BLaER1 treated with 17β-estradiol and CSF1 and Interleukin-3, amounts not matched to agents 10 nM and 100 nM (cell line): ENCODE measurements around the gene TCF7.
A peak's percentile ranks its signal among the peaks of the same experiment; 100 is the strongest.

ENCODE experiments used
- H3K27ac ChIP-seq, 11 experiments: shearing (Covaris generic); formaldehyde crosslinking; 2 replicates each; pipeline ENCODE4 v1.8.1; 2022
- H3K27me3 ChIP-seq, 11 experiments: shearing (Covaris generic); formaldehyde crosslinking; 2 replicates each; pipeline ENCODE4 v1.8.1; 2022
- H3K36me3 ChIP-seq, 11 experiments: shearing (Covaris generic); formaldehyde crosslinking; 2 replicates each; pipeline ENCODE4 v1.8.1; 2022
- H3K4me1 ChIP-seq, 10 experiments: shearing (Covaris generic); formaldehyde crosslinking; 2 replicates each; pipeline ENCODE4 v1.8.1; 2022
- H3K4me2 ChIP-seq, 11 experiments: shearing (Covaris generic); formaldehyde crosslinking; 2 replicates each; pipeline ENCODE4 v1.8.1; 2022
- H3K4me3 ChIP-seq, 10 experiments: shearing (Covaris generic); formaldehyde crosslinking; 2 replicates each; pipeline ENCODE4 v1.8.1; 2022
- H3K9ac ChIP-seq, 11 experiments: shearing (Covaris generic); formaldehyde crosslinking; 2 replicates each; pipeline ENCODE4 v1.8.1; 2022
- H3K9me3 ChIP-seq, 11 experiments: shearing (Covaris generic); formaldehyde crosslinking; replicated peaks in 1 of 11; 2 replicates each; pipeline ENCODE4 v1.8.1; 2022
- H4K20me1 ChIP-seq, 11 experiments: shearing (Covaris generic); formaldehyde crosslinking; 2 replicates each; pipeline ENCODE4 v1.8.1; 2022
- Cebpa-rat ChIP-seq, 11 experiments: shearing (Covaris generic); IDR thresholded peaks; 2 replicates each; pipeline ENCODE4 v1.8.1; 2022

The TCF7 gene

DNA sequence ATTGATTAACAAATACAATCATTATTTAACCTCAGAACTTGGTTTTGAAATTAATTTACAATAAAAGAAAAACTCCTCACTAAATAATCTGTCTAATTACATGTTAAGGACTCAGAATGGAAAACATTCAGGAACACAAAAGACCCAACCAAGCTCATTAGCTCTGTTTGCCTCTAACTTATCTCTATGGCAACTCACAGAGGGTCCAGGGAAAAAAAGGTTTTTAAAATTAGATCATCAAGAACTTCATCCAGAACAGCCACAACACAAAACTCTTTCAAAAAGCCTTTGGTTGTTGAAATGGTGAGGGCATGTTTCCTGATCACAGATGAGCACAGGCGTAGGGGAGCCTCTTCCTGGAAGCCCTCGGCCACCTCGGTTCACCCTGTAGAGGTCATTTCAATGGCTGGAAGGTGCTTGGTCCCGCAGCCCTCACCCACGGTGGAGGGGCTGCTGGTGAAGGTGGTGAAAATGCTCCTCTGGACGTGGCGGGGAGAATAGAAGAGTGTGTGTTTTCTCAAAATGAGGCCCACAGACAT lies 17.2 kb upstream of the TCF7 start:
- Histone ChIP-seq H3K27me3 (peaks cover 0 to 11% (median 0%) of the 10 kb centered on the region in 11 experiments; a peak in 5 of 22 replicates), H3K4me1 (peaks cover 39 to 89% (median 60%) of the 10 kb centered on the region in 10 experiments), H3K27ac (no peak overlapping the region), H3K36me3 (no peaks in the 10 kb centered on the region), H3K9me3 (no peaks in the 10 kb centered on the region), H3K9ac (no peak overlapping the region), H4K20me1 (peaks cover 0 to 3% (median 0%) of the 10 kb centered on the region in 11 experiments; a peak in 2 of 22 replicates), H3K4me2 (peak overlapping the region in 5 of 11 experiments; percentile 9 to 79 (median 72); a peak in 9 of 22 replicates), H3K4me3 (no peak overlapping the region)
- no peak for TF ChIP-seq Cebpa-rat (IDR thresholded peaks at IDR 0.05)

DNA sequence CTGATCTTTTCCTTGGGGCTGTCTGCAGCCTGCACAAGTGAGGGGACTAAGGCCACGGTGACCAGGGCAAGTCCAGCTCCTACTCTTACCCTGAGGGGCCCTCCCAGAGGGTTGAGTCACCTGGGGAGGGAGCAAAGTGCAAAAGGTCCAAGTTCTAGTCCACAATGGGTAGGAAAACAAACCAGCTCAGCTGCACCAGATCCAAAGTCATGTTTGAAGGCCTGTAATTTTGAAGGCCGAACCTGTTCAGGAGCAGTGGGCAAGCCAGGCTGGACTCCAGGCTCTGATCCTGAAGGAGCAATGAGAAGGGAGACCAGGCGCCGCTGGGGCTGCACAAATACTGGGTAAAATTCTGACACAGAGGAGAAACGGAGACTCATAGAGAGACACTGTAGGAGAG lies 15.8 kb upstream of the TCF7 start:
- peaks cover 0 to 3% (median 0%) of the 10 kb centered on the region in 11 experiments; a peak in 2 of 22 replicates for H4K20me1 ChIP-seq
- no peak overlapping the region for H3K4me3 ChIP-seq
- H3K9ac ChIP-seq: no peak overlapping the region
- no peak for TF ChIP-seq Cebpa-rat (IDR thresholded peaks at IDR 0.05)
- peaks cover 0 to 11% (median 0%) of the 10 kb centered on the region in 11 experiments; a peak in 5 of 22 replicates for H3K27me3 ChIP-seq
- H3K36me3 ChIP-seq: no peaks in the 10 kb centered on the region
- no peak overlapping the region for H3K27ac ChIP-seq
- peak overlapping the region in 2 of 11 experiments; percentile 61 to 64; a peak in 3 of 22 replicates for H3K4me2 ChIP-seq
- peaks cover 39 to 75% (median 54%) of the 10 kb centered on the region in 10 experiments for H3K4me1 ChIP-seq
- H3K9me3 ChIP-seq: no peaks in the 10 kb centered on the region

DNA sequence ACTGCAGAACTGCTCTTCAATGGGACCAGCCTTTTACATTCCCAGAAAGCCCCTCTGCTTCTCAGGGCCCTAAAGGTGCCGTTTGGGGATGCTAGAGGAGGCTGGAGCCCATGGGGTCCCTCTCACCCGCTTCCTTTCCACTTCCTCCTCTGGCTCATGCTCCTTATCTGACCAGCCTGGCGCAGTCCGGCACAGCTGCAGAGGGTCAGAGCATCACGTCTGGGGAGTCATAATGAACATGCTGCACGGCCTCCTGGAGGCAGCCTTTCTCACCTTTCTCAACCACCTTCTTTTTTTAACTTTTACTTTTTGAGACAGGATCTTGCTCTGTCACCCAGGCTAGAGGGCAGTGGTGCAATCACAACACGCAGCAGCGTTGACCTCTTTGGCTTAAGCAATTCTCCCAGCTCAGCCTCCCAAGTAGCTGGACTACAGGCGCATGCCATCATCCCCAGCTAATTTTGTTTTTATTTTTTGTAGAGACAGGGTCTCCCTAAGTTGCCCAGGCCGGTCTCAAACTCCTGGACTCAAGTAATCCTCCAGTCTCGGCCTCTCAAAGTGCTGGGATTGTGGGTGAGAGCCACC lies 15.1 kb upstream of the TCF7 start:
- H3K36me3 ChIP-seq: no peaks in the 10 kb centered on the region
- H3K27me3 ChIP-seq: peaks cover 0 to 11% (median 0%) of the 10 kb centered on the region in 11 experiments; a peak in 5 of 22 replicates
- H3K27ac ChIP-seq: peak overlapping the region in 1 of 11 experiments; percentile 47; a peak in 2 of 22 replicates
- H3K9ac ChIP-seq: 0 out of 22 replicates have a peak overlapping the region, but pooled peaks of 1 of the 11 experiments have one; percentile 55
- H3K4me3 ChIP-seq: no peak overlapping the region
- H4K20me1 ChIP-seq: peaks cover 0 to 3% (median 0%) of the 10 kb centered on the region in 11 experiments; a peak in 2 of 22 replicates
- no peaks in the 10 kb centered on the region for H3K9me3 ChIP-seq
- H3K4me2 ChIP-seq: peak overlapping the region; percentile 39 to 72 (median 60)
- peaks cover 43 to 72% (median 52%) of the 10 kb centered on the region in 10 experiments for H3K4me1 ChIP-seq
- TF ChIP-seq Cebpa-rat (IDR thresholded peaks at IDR 0.05): no peak

DNA sequence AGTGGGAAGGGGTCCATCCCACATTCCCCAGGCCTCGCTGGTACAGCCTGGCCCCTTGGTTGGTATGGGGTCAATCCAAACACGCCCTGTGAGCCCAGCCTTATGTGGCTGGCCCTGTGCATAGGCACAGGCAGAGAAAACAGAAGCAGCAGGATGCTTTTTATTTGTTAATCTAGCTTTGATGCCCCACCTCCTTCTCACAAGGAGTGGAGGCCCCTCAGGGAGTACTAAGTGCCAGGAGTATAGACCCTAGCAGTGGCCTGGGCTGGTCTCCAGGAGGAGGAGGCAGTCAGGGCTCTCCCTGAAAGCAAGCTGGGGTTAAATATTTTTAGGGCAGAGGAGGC lies 14.6 kb upstream of the TCF7 start:
- H3K9me3 ChIP-seq: no peaks in the 10 kb centered on the region
- H3K4me2 ChIP-seq: peak overlapping the region; percentile 39 to 72 (median 60)
- no peaks in the 10 kb centered on the region for H3K36me3 ChIP-seq
- TF ChIP-seq Cebpa-rat (IDR thresholded peaks at IDR 0.05): no peak
- H3K9ac ChIP-seq: peak overlapping the region in 2 of 11 experiments; percentile 15 to 55; a peak in 2 of 22 replicates
- H3K27ac ChIP-seq: peak overlapping the region in 1 of 11 experiments; percentile 47; a peak in 2 of 22 replicates
- peaks cover 48 to 72% (median 55%) of the 10 kb centered on the region in 10 experiments for H3K4me1 ChIP-seq
- peaks cover 0 to 11% (median 0%) of the 10 kb centered on the region in 11 experiments; a peak in 5 of 22 replicates for H3K27me3 ChIP-seq
- no peak overlapping the region for H3K4me3 ChIP-seq
- H4K20me1 ChIP-seq: peaks cover 0 to 3% (median 0%) of the 10 kb centered on the region in 11 experiments; a peak in 2 of 22 replicates

DNA sequence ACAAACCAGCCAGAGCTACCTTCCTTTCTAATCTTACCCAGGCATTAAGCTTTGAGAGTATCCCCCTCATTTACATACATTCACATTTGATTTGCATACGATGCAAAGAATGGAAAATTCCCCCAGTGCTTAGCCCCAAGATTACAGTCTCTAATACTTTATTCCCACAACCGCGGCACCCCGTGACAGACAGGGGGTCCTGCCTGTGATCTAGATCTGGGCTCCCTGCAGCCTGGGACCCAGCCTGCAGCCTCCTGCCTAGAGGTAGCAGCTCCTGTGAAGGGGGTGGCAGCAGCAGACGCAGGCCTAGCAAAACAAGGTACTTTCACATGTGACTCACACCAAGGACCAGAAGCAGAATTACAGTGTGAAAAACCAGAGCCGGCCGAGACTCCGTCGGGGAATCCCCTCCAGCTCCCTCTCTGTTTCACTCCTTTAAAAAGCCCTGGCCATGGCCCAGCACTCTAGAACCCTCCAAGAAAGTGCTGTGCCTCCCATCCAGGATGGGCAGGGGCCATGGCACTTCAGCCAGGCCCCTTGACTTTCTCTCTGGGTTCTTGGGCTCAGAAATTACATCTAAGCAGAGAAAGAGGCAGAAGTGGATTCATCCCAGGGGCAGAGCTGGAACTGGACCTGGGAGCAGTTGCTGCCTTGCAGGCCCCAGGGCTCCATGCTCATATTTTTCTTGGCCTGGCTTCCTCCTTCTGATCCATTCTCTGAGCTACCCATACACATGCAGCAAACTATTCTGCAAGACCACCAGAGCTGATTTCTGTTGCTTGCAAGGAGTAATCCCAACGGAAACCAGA lies 14.0 kb upstream of the TCF7 start:
- H3K27ac ChIP-seq: peak overlapping the region in 1 of 11 experiments; percentile 47; a peak in 2 of 22 replicates
- peak overlapping the region; percentile 39 to 72 (median 60) for H3K4me2 ChIP-seq
- H3K27me3 ChIP-seq: peaks cover 0 to 10% (median 0%) of the 10 kb centered on the region in 11 experiments; a peak in 5 of 22 replicates
- H3K9me3 ChIP-seq: no peaks in the 10 kb centered on the region
- no peak overlapping the region for H3K4me3 ChIP-seq
- H3K9ac ChIP-seq: peak overlapping the region in 6 of 11 experiments; percentile 12 to 55 (median 25); a peak in 4 of 22 replicates
- TF ChIP-seq Cebpa-rat (IDR thresholded peaks at IDR 0.05): no peak
- peaks cover 0 to 3% (median 0%) of the 10 kb centered on the region in 11 experiments; a peak in 2 of 22 replicates for H4K20me1 ChIP-seq
- H3K4me1 ChIP-seq: peaks cover 47 to 71% (median 53%) of the 10 kb centered on the region in 10 experiments
- no peaks in the 10 kb centered on the region for H3K36me3 ChIP-seq

DNA sequence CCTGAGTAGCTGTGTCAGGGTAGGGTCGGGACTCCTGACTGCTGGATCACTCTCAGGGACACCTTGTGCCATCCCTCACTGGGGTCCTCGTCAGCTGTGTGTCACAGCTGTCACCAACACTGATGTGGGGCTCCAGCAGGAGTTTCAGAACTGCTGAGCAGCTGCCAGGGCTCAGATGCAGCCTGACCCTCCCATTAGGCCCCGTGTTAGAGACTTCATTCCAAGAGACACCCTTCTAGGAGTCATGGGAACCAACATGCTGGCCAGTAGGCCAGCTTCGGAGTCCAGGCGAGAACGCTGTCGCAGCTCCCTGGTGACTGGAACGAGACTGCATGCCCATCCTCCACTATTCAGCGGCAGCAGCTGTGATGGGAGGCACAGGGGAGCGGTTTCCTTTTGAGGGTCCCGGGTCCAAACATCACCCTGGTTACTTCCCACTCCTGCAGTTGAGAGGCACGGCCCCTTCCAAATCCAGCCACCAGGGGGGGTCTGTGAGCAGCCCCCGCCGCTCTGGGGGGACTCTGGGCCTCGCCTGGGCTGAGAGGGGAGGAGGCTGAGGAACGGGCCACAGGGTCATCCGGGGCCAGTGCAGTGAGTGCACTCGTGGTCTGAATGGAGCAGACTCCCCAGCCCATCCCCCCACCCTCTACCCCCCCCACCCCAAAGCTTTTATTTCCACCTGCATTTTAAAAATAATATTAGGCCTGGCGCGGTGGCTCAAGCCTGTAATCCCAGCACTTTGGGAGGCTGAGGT lies 12.6 kb upstream of the TCF7 start:
- Histone ChIP-seq H4K20me1 (peaks cover 0 to 3% (median 0%) of the 10 kb centered on the region in 11 experiments; a peak in 2 of 22 replicates), H3K36me3 (no peaks in the 10 kb centered on the region), H3K4me1 (peaks cover 39 to 57% (median 44%) of the 10 kb centered on the region in 10 experiments), H3K9me3 (no peaks in the 10 kb centered on the region), H3K4me3 (no peak overlapping the region), H3K9ac (no peak overlapping the region), H3K27me3 (peaks cover 0 to 4% (median 0%) of the 10 kb centered on the region in 11 experiments; a peak in 2 of 22 replicates), H3K4me2 (peak overlapping the region; percentile 46 to 73 (median 64)), H3K27ac (no peak overlapping the region)
- TF ChIP-seq Cebpa-rat (IDR thresholded peaks at IDR 0.05): no peak

DNA sequence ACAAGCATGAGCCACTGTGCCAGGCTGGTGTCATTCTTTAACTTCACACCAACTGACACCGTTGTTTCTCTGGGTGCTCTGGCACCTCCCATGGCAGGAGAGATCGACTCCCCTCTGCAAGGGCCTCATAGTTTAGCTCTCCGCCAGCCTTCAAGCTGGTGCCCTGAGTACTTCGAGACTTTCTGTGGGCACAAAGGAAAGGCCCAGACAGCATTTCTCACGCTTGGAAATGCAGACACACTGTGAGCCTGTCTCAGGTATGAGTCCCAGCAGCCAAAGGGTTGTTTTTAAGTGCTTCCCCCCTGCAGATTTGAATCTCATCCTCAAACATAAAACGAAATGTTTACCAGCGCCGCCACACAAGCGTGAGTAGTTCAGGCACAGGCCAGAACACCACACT lies 11.1 kb upstream of the TCF7 start:
- Histone ChIP-seq H3K36me3 (no peaks in the 10 kb centered on the region), H3K27me3 (no peaks in the 10 kb centered on the region; a peak in 1 of 22 replicates), H3K9me3 (no peaks in the 10 kb centered on the region), H3K4me2 (no peak overlapping the region), H3K27ac (no peak overlapping the region), H3K9ac (no peak overlapping the region), H3K4me3 (no peak overlapping the region), H4K20me1 (peaks cover 0 to 5% (median 0%) of the 10 kb centered on the region in 11 experiments; a peak in 2 of 22 replicates), H3K4me1 (peaks cover 39 to 48% (median 41%) of the 10 kb centered on the region in 10 experiments)
- no peak for TF ChIP-seq Cebpa-rat (IDR thresholded peaks at IDR 0.05)

DNA sequence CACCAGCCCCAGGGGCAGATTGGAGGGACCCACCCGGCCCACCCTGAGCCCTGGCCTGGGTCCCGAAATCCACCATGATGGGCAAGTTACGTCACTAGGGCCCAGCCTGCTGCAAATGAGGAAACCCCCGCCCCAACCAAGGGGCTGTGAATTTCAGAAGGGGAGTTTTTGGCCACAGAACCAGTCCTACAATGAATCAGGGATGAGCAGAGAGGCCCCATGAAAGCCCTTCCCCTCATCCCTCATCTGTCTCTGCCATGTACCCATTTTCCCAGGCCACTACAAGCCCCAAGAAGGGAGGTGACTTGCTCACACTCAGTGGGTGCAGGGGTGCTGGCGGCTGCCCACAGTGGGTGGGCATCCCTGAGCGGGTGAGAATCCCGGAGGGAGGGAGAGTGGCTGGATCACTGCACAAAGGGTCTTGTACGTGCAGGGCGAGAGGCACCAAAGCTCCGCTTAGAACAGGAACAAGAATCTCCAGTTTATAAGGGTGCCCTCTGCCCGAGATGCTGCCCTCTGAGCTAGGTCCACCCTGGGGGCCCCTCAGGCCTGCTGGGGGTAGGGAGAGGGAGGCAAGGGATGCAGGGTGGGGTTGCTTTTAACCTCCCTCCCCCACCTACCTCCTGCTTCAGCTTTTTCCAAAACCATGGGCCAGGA lies 10.4 kb upstream of the TCF7 start:
- TF ChIP-seq Cebpa-rat (IDR thresholded peaks at IDR 0.05): no peak
- Histone ChIP-seq H3K27ac (no peak overlapping the region), H3K27me3 (no peaks in the 10 kb centered on the region; a peak in 1 of 22 replicates), H3K4me1 (peaks cover 34 to 42% (median 40%) of the 10 kb centered on the region in 10 experiments), H3K4me3 (no peak overlapping the region), H3K4me2 (peak overlapping the region in 10 of 11 experiments; percentile 18 to 74 (median 54); a peak in 20 of 22 replicates), H3K36me3 (no peaks in the 10 kb centered on the region), H4K20me1 (peaks cover 0 to 5% (median 0%) of the 10 kb centered on the region in 11 experiments; a peak in 2 of 22 replicates), H3K9me3 (no peaks in the 10 kb centered on the region), H3K9ac (no peak overlapping the region)
